GM21423 (cell line): ENCODE measurements around the gene INSL3.

Source experiments
- ATAC-seq: cut with Tn5 transposase; IDR thresholded peaks from one replicate; pipeline ENCODE4 v1.9.1; 2021; ENCODE audit warnings: mild to moderate bottlenecking, moderate library complexity; ENCODE audit not compliant: unreplicated experiment

INSL3 gene

GRCh38 chr19:17847538-17848366 is 26.4 kb upstream of the INSL3 start, which contains the start of gene JAK3:
Gene JAK3, minus strand, starts transcription at chr19:17847982. Its CDS starts 3,565 bp downstream, at chr19:17844417.
- ATAC-seq = peak; percentile 45

- ATAC-seq = no peak
Observed at GRCh38 chr19:17846146-17846545, 24.8 kb upstream of the INSL3 start.

- no peak for ATAC-seq
Observed at GRCh38 chr19:17843908-17844490, 22.7 kb upstream of the INSL3 start.

GRCh38 chr19:17843292-17843827 is 22.0 kb upstream of the INSL3 start:
- no peak for ATAC-seq

GRCh38 chr19:17842663-17843291 is 21.5 kb upstream of the INSL3 start:
- no peak for ATAC-seq

GRCh38 chr19:17841810-17842662 is 20.7 kb upstream of the INSL3 start:
- ATAC-seq = no peak

- ATAC-seq = no peak
Observed at GRCh38 chr19:17841371-17841809, 20.1 kb upstream of the INSL3 start.

- ATAC-seq = no peak
Observed at GRCh38 chr19:17840019-17840418, 18.7 kb upstream of the INSL3 start.

GRCh38 chr19:17837972-17838371 is 16.7 kb upstream of the INSL3 start:
- no peak for ATAC-seq

GRCh38 chr19:17836530-17836929 is 15.2 kb upstream of the INSL3 start:
- no peak for ATAC-seq

- no peak for ATAC-seq
Observed at GRCh38 chr19:17835182-17836006, 14.1 kb upstream of the INSL3 start.

- no peak for ATAC-seq
Observed at GRCh38 chr19:17834350-17835181, 13.2 kb upstream of the INSL3 start.

- ATAC-seq = no peak
Observed at GRCh38 chr19:17832443-17833208, 11.3 kb upstream of the INSL3 start.

GRCh38 chr19:17831419-17831888 is 10.1 kb upstream of the INSL3 start:
- no peak for ATAC-seq

GRCh38 chr19:17830567-17831418 is 9.5 kb upstream of the INSL3 start:
- no peak for ATAC-seq

- ATAC-seq = no peak
Observed at GRCh38 chr19:17829855-17830566, 8.7 kb upstream of the INSL3 start.
